GM19324 (cell line): ENCODE data around the gene ZNF778.

Source experiments
- ATAC-seq: cut with Tn5 transposase; IDR thresholded peaks from one replicate; pipeline ENCODE4 v1.9.1; 2021; ENCODE audit warnings: mild to moderate bottlenecking, moderate library complexity; ENCODE audit not compliant: unreplicated experiment, low FRiP score

The ZNF778 gene

DNA sequence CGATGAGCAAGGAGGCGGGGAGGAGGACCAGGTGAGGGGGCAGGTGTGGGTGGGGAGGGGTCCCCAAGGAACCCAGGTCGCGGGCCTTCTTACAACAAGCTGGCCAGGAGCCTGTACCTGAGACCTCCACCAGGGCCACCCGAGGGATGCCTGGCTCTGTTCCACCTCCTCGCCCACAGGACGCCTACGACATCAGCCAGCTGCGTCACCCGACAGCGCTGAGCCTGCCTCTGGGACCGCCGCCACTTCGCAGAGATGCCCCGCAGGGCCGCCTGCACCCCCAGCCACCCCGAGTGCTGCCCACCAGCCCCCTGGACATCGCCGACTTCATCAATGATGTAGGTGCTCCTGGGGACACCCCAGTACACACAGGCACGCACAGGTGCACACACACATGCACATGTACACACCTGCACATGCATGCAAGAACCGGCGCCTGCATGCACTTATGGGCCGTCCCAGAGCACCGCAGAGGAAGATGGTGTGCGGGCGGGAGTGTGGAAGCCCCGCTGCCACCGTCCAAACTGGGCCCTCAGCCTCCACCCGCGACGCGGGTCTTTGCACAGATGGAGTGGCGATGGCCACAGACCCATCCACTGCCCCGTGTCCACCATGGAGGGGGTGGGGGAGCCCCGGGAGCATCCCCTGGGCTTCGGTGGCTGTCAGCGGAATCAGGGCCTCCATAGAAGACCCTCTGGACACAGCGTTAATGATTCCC is 23.8 kb upstream of the ZNF778 start:
- no peak for ATAC-seq

DNA sequence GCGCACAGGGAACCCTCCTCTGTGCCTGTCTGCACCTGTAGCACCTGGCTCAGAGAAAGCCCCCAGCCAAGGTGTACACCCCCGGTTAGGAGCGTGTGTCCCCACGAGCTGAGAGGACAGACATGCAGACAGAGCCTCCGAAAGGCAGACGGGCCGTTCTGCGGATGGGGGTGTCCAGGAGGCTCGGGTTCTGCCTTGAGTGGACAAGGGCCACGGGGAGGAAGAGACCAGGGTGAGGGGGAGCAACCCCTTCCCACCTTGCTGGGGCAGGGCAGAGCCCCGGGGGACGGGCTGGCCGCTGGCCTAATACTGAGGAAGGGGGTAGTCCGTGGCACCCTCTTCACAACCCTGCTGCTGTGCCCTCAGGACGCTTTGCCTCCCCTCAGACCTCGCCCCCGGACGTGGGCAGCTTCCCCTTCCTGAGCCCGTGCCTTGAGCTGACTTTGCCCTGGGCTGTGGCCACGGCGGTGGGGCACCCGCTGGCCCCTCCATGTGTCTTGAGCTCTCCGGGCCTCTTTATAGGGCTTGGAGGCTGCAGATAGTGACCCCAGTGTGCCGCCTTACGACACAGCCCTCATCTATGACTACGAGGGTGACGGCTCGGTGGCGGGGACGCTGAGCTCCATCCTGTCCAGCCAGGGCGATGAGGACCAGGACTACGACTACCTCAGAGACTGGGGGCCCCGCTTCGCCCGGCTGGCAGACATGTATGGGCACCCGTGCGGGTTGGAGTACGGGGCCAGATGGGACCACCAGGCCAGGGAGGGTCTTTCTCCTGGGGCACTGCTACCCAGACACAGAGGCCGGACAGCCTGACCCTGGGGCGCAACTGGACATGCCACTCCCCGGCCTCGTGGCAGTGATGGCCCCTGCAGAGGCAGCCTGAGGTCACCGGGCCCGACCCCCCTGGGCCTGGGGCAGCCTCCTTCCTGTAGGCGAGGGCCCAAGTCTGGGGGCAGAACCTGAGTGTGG is 22.9 kb upstream of the ZNF778 start:
- no peak for ATAC-seq

DNA sequence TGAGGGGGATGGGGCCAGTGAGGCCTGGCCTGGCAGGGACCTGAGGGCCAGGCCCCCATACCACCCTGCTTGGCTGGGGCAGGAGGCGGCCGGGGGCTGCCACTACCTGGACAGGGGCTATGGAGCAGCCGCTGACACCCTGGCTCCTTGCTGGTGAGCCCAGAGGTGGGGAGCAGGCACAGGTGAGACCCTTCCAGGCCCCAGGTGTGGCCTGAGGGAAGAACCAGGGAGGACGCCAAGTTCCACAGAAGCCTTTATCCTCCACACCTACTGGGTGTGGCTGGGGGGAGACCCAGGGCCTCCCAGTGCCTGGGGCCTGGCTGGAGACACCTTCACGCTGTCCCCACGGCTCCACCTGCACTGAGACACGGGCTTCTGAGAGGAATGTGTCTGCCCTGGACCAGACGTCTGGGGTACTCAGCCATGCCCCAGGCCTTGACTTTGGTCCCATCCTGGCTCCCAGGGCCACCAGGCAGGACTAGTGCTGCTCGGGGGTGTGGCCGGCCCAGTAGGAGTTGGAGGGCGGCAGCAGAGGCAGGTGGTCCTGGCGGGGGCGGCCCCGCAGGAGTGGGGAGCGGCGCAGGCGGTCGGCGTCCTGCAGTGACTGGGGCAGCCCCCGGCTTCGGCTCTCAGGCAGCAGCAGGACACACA is 21.9 kb upstream of the ZNF778 start:
- ATAC-seq = no peak

DNA sequence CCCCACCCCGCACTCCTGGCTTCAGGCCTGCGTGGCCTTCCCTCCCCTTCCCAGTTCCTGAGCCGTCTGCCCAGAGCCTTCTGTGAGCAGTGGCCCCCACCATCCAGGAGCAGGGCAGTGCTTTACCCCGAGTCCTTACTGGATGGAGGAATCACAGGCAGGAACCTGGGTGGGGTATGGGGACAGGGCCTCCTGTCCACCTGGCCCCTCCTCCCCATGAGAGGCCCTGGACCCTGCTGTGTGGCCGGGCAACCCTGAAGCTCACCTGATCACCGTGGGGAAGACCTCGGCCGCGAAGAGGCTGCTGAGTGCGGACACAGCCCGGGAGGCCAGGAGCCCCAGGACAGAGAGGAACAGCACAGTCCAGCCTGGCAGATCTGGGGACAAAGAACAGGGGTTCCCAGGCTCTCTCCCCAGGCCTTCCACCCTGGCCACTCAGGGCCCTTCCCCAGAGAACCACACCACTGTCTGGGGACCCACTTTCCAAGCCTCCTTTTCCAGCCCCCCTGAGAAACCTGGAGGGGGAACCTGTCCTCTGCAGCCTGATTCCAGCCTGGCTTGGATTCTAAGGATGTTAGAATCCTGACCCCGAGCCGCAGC is 20.4 kb upstream of the ZNF778 start:
- ATAC-seq = no peak

DNA sequence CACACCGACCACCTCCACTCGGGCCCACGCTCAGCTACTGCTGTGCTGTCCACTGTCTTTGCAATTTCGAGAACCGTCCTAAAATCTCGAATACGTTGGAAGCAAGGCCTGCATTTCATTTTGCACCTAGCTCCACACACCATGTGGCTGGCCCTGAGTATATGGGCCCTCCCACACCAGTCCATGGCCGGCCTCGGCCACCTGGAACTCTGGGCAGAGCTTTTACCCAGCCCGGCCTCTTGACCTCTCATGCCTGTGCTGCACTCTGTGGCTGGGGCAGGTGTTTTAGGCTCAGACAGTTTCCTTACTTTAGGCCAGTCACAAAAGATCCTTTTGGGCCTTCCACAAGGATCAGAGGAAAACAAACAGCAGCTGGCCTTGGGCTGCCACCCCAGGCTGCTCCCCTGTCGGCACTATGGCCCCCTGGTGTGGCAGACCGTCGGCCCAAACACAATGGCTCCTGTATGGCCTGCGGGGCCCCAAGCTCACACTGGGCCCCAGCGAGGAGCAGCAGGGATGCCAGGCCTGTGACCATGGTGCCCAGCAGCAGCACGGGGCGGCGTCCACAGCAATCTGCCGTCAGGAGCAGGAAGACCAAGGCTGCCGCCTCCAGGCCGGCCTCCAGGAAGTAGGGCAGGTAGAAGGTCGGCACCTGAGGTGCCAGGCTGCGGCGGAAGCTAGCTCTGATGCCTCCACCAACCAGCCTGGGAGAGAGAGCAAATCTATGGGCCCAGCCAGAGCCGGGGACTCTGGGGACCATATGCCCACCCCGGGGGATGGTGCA is 19.7 kb upstream of the ZNF778 start:
- ATAC-seq = no peak

DNA sequence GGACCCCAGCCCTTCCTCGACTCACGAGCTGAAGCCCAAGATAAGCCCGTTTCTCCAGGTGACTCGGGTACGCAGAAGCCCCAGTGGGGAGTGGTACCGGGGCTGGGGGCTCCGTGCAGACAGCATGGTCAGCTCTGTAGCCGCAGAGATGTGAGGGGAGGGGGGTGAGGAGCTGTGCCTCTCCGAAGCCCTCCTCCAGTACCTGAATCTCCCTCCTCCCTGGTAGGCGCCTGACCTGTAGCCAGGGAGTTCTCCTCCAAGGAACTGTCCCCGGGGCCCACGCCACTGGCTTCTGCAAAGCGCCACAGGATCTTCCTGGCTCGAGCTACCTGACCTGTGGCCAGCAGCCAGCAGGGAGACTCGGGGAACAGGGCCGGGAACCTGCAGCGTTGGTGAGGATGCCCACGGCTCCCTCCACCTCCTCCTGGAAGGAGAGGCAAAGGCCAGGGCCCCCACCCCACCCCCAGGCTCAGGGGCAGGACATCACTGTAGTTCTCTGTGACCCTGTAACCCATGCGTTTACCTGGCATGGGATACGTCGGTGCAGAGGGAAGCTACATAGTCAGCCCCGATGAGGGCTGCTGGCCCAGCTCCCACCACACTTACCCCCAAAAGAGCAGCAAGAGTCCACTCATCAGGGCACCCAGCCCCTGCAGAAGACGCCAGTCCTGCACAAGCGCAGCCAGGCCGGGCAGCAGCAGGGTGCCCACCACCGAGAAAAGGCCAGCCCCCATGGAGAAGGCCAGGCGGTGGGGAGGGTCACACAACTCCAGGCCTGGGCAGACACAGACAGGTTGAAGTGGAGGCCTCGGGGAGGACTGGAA is 18.9 kb upstream of the ZNF778 start:
- no peak for ATAC-seq

DNA sequence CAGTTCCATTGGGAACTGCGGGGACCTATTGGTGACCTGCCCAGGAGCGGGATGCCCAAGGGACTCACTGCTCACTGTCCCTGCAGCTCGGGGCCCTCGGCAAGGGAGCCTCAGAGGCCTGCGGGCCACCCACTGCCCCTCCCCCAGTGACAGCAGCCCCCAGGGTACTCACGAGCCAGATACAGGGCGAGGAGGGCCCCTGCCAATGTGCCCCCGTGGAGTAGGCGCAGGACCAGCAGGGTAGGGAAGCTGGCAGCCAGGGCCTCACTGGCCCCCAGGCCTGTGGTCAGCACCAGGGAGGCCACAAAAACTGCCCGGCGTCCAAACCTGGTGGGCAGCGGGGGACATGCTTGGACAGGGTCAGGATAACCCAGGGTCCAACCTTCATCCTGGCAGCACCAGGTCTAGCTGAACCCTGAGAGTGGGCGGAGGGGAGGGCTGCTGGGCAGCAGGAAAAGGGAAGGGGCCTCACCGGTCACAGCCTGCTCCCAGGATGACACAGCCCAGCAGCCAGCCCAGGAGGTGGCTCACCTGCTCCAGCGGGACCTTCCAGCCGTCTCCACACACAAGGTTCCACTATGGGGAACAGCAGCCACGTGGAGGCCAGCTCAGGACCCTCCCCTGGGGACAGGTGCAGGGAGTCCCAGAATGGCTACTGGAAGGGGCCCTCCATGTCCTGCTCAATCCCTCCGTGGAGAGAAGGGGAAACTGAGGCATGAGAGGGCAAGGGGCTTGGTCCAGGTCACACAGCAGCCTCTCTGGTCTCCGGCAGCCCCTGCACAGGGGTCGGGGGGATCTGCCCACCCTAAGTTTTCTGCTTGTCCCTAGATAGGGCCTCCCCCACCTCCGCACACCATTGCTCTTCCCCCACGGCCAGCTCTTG is 18.0 kb upstream of the ZNF778 start:
- no peak for ATAC-seq

DNA sequence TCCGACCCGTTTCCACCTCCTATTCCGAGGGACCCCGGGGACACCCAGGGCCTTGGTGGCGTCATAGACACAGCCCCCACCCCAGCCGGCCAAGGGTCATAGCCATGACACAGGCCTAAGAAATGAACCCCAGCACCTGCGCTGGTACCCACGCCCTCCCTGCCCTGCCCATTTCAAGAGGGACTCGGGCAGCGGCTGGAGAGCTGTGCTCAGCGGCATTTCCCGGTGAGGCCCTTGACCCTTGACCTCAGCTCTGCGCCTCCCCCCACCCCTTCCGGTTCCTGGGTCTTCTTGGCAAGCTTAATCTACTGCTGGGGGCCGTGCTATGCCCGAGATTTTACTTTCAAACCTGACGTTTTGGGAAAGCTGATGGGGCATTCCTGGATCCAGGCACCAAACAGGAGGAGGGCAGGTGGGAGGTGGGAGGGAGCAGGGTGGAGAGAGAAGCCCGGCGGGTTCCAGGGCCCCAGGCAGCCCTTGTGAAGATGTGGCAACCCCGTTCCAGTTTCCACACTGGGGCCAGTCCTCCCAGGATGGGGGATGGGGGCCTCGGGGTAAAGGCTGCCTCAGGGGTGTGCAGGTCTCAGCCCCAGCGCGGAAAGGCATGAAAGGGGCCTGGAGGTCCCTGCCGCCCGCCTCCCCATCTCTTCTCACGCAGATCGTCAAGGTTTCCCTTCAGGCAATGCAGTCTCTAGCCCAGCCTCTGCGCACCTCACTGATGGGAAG is 17.2 kb upstream of the ZNF778 start, which contains the start of gene SLC22A31:
Gene SLC22A31 (minus strand): TSS at position 414 of the 726 bp plus-strand sequence. CDS start 36 bp downstream, at position 378.
- no peak for ATAC-seq

DNA sequence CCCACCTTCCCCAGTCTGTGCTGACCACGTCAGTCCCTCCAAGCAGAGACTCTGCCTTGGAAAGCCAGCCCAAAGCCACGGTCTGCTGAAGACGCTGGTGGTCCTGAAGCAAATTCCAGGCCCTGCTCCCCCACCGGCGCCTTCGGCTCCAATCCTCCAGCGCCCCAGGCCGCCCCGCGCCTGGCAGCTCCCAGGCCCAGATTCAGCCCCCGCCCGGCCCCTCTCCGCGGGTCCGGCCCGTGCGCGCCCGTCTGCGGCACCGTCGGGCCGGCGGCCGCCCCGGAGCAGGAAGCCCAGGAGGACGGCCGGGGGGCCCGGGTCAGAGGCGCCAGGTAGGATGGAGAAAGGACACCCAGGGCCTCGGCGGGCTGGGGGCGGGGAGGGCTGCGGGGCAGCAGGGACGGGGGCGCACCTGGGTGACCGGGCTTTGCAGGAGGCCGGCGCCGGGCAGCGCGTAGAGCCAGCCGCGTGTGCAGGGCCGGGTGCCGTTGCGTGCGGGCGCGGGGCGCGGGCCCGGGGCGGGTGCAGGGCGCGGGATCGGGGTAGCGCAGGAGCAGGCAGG is 16.6 kb upstream of the ZNF778 start:
- ATAC-seq = no peak

DNA sequence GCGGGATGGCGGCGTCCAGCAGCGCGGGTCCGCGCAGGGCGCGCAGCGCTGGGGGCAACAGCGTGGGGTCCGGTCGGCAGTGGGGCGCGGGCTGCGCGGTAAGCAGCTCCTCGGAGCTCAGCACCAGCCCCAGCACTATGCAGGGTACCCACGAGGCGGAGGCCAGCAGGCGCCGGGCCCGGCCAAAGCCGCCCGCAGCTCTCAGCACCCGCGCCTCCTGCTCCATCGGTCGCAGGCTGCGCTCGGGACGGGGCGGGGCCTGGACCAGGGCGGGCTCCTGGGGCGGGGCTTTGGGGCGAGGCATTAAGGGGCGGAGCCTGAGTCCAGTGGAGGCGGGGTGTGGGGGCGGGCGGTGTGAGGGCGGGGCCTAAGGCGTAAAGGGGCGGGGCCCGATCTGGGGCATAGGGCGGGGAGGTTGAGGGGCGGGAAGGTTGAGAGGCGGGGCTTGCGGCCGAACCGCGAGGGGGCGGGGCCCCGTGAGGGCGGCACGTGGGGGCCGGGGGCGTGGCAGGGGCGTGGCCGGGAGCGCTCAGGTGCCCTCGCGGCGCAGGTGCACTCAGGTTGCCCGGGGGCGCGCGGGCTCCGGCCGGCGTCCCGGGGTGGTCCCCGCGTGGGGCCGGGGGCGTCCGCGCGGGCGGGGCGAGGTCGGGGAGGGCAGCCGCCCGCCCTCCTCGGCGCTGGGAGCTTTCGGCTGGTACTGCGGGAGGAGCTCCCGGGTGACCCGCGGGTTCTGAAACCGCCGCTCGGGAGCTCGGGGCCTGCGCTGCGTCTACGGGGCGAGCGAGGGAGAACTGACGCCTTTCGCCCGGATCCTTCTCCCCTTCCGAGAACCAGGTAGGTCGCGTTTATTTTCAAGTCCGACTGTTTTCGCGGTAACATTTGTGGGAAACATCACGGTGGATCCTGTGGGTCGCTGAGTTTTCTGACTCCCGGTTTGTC is 15.8 kb upstream of the ZNF778 start:
- no peak for ATAC-seq

DNA sequence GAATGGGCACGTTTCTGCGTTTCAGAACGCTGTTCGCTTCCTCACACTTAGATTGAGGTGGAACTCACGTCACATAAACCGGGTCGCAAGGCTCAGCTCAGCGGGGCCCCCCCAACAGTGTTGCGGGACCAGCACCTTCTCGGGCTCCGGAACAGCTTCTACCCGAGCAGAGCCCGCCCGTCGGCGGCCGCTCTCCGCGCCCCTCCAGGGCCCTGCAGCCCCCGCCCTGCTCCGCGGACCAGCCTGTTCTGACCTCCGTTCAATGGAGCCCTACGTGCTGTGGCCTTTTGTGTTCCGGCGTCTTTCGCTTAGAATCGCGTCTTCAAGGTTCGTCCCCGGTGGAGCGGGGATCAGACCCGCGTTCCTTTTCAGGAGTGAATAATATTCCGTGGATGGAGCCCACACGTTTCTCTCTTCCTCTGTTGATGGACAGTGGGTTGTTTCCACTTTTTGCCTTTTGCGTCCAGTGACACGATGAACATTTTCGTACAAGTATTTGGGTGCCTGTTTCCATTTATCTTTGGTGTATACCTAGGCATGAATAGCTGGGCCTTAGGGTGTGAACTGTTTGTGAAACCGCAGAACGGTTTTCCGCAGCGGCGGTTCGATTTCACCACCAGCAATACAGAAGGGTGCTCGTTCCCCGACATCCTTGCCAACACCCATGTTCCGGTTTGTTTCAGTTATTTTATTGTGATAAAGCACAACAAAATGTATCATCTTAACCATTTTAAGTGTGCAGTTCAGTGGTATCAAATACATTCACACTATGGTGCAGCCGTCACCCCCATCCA is 14.9 kb upstream of the ZNF778 start:
- ATAC-seq = no peak

DNA sequence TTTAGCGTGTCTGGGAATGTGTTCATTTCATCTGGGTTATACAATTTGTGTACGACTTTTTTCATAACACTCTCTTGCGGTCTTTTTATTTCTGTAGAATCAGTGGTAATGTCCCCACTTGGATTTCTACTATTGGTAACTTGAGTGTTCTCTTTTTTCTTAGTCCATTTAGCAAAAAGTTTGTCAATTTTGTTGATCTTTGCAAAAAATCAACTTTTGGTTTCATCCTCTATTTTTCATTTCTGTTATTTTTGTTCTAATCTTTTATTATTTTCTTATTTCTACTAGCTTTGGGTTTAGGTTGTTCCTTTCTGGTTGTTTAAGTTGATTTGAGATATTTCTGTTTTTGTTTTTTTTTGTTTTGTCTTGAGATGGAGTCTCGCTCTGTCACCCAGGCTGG is 9.5 kb upstream of the ZNF778 start:
- no peak for ATAC-seq

DNA sequence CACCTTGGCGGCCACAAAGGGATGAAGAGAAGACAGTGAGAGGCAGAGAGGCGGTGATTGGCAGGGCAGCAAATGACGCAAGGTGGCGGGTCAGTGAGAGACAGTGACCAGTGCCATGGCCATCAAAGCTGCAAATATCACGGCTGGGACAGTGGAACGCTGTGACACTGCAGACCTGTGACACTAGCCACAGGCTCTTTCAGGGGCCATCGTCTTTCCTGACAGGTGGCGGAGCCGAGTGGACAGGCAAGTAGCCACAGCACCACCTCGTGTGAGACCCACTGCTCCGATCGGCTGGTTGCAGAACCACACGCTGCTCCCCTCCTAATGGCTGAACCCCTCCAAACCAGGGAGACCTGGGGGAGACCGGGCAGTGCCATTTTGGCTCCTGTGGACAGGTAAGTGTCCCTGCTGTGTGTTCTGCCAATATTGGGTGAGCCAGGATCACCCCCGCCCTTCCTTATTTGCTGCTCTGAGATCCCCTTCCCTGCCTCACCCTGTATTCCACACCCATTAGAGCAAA is 7.9 kb upstream of the ZNF778 start:
- ATAC-seq = no peak

DNA sequence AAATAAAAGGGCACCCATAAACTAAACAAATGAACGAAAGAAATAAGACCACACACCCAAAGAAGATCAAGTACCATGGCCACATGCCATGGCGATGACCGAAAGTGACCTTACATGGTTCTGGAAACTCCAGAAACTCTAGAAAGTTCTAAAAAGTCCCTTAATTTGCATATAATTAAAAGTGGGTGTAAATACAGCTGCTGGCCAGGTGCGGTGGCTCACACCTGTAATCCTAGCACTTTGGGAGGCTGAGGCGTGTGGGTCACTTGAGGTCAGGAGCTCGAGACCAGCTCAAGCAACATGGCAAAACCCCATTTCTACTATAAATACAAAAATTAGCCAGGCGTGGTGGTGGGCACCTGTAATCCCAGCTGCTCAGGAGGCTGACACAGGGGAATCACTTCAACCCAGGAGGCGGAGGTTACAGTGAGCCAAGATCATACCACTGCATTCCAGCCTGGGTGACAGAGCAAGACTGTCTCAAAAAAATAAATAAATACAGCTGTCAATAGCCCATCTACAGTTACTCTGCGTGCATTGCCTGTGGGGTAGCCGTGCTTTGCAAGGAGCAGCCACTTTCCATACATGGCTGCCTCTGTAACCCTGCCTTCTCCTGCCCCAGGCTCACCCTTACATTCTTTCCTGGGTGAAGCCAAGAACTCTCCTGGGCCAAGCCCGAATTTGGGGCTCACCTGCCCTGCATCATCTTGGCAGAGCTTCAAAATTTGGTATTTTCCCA is 7.2 kb upstream of the ZNF778 start:
- ATAC-seq = no peak
